IMR-90 (cell line): ENCODE data around the gene ZNF677. TPM values are rescaled to one million over a fixed set of nuclear protein-coding genes. Genes with fewer than 3 reads are reported as not detected.

ENCODE experiments used
- ATAC-seq: fragments of 200-7000 bp; cut with Tn5 transposase; 2 replicates; pipeline ENCODE4 v1.9.1; 2020; ENCODE audit warnings: low read depth, mild to moderate bottlenecking, moderate library complexity
- BruUV-seq: library from RNA; stranded (reverse); fragments of 400-500 nt; replicated peaks from 2 replicates; lab custom pipeline; 2021; lab: Mats Ljungman, UMichigan
- CTCF ChIA-PET: fragments of 300-600 bp; formaldehyde crosslinking; extraction: SDS; loops from one replicate; lab custom pipeline; 2021; ENCODE audit warnings: antibody characterized with exemption; lab: Yijun Ruan, JAX
- POLR2A ChIA-PET: fragments of 300-600 bp; sonication (Branson Sonifier 250); formaldehyde crosslinking; loops from one replicate; lab custom pipeline; 2022; ENCODE audit warnings: antibody characterized with exemption; ENCODE audit not compliant: unreplicated experiment; lab: Charles Lee
- DNase-seq: peaks from one replicate; pipeline ENCODE4 v3.0.0; 2013
- H2AFZ ChIP-seq: replicated peaks from 2 replicates; pipeline ENCODE3; 2013; ENCODE audit warnings: low read length, mild to moderate bottlenecking; ENCODE audit not compliant: poor library complexity
- H2AK5ac ChIP-seq: 2 replicates; pipeline ENCODE4 v1.6.1; 2013; ENCODE audit warnings: low read depth, low read length, inconsistent platforms
- H2AK9ac ChIP-seq: replicated peaks from 2 replicates; pipeline ENCODE3; 2013; ENCODE audit warnings: mild to moderate bottlenecking, low read depth, low read length, moderate library complexity; ENCODE audit not compliant: poor library complexity
- H2BK120ac ChIP-seq: 2 replicates; pipeline ENCODE4 v1.6.1; 2013; ENCODE audit warnings: low read depth, low read length, inconsistent platforms
- H2BK15ac ChIP-seq: 3 replicates; pipeline ENCODE4 v1.6.1; 2013; ENCODE audit warnings: low read depth, low read length, inconsistent platforms
- H2BK20ac ChIP-seq: 2 replicates; pipeline ENCODE4 v1.6.1; 2013; ENCODE audit warnings: low read depth, mild to moderate bottlenecking, inconsistent platforms, low read length, moderate library complexity
- H2BK5ac ChIP-seq: 2 replicates; pipeline ENCODE4 v1.6.1; 2013; ENCODE audit warnings: mild to moderate bottlenecking, low read depth, low read length, inconsistent platforms; ENCODE audit not compliant: poor library complexity, severe bottlenecking
- H3K14ac ChIP-seq: replicated peaks from 2 replicates; pipeline ENCODE4 v1.6.1; 2013; ENCODE audit warnings: low read depth, low read length, inconsistent platforms
- H3K18ac ChIP-seq: 2 replicates; pipeline ENCODE4 v1.6.1; 2013; ENCODE audit warnings: low read depth, low read length, control low read depth
- H3K23ac ChIP-seq: 2 replicates; pipeline ENCODE4 v1.6.1; 2013; ENCODE audit warnings: low read depth, low read length, inconsistent platforms
- H3K27ac ChIP-seq: 2 replicates; pipeline ENCODE4 v1.5.1; 2013; ENCODE audit warnings: mild to moderate bottlenecking, control low read depth, low read length; ENCODE audit not compliant: insufficient read depth
- H3K27me3 ChIP-seq: 2 replicates; pipeline ENCODE4 v1.6.1; 2013; ENCODE audit warnings: low read length; ENCODE audit not compliant: control insufficient read depth, insufficient read depth
- H3K36me3 ChIP-seq: 2 replicates; pipeline ENCODE4 v1.6.1; 2013; ENCODE audit warnings: low read length, mixed read lengths; ENCODE audit not compliant: control insufficient read depth, insufficient read depth
- H3K4ac ChIP-seq: 2 replicates; pipeline ENCODE4 v1.6.1; 2013; ENCODE audit warnings: low read depth, low read length, inconsistent platforms
- H3K4me1 ChIP-seq: 2 replicates; pipeline ENCODE4 v1.6.1; 2013; ENCODE audit warnings: low read length, mixed read lengths; ENCODE audit not compliant: control insufficient read depth, insufficient read depth
- H3K4me2 ChIP-seq: 2 replicates; pipeline ENCODE4 v1.6.1; 2013; ENCODE audit warnings: low read depth, mild to moderate bottlenecking, control low read depth, low read length, moderate library complexity
- H3K4me3 ChIP-seq: 2 replicates; pipeline ENCODE4 v1.5.1; 2013; ENCODE audit warnings: low read depth, mild to moderate bottlenecking, control low read depth, low read length, moderate library complexity; ENCODE audit not compliant: insufficient read depth
- H3K56ac ChIP-seq: 2 replicates; pipeline ENCODE4 v1.6.1; 2013; ENCODE audit warnings: low read length, inconsistent platforms; ENCODE audit not compliant: insufficient read depth; ENCODE audit errors: extremely low read depth
- H3K79me1 ChIP-seq, 2 experiments: 2 replicates each; pipeline ENCODE4 v1.6.1; 2013; ENCODE audit warnings: low read length in 2 of 2, inconsistent platforms in 1 of 2, low read depth in 1 of 2
- H3K9ac ChIP-seq: 2 replicates; pipeline ENCODE4 v1.6.1; 2013; ENCODE audit warnings: low read depth, low read length, control low read depth
- H3K9me1 ChIP-seq: 2 replicates; pipeline ENCODE4 v1.6.1; 2013; ENCODE audit warnings: low read length, inconsistent platforms; ENCODE audit not compliant: insufficient read depth
- H3K9me3 ChIP-seq: 2 replicates; pipeline ENCODE4 v1.6.1; 2013; ENCODE audit warnings: low read length; ENCODE audit not compliant: control insufficient read depth, insufficient read depth
- H4K20me1 ChIP-seq: 2 replicates; pipeline ENCODE4 v1.6.1; 2013; ENCODE audit warnings: low read length, inconsistent platforms; ENCODE audit not compliant: insufficient read depth
- H4K5ac ChIP-seq: 2 replicates; pipeline ENCODE4 v1.6.1; 2013; ENCODE audit warnings: mild to moderate bottlenecking, low read depth, low read length, control low read depth
- H4K8ac ChIP-seq, 2 experiments: 2 replicates each; pipeline ENCODE4 v1.6.1; 2013; ENCODE audit warnings: low read depth in 2 of 2, low read length in 2 of 2, control low read depth in 1 of 2, inconsistent platforms in 1 of 2
- H4K91ac ChIP-seq: 2 replicates; pipeline ENCODE4 v1.6.1; 2013; ENCODE audit warnings: low read depth, low read length, inconsistent platforms; ENCODE audit not compliant: insufficient read depth
- RAD21 ChIP-seq: IDR thresholded peaks from 2 replicates; pipeline ENCODE4 v1.6.1; 2012; ENCODE audit warnings: low read length, improper control_type of control experiment
- WGBS, 2 experiments: methylation state at CpG; one replicate each; pipeline versions ENCODE4 v1.1.5 to v1.1.7; 2013; ENCODE audit warnings: missing lambda C conversion rate in 2 of 2; ENCODE audit not compliant: insufficient read length in 1 of 2; ENCODE audit errors: extremely low coverage in 2 of 2; 5-methylcytosine and 5-hydroxymethylcytosine counted together
- dilution Hi-C: fragments of 300-500 bp; cut with HindIII; formaldehyde crosslinking; loops from one replicate; pipeline ENCODE4 v1.14.3; 2018; ENCODE audit warnings: low sequenced_read_pairs; ENCODE audit not compliant: unreplicated experiment
- in situ Hi-C: fragments of 300-500 bp; cut with MboI; formaldehyde crosslinking; loops from 3 replicates; pipeline ENCODE4 v1.14.3; 2019; ENCODE audit warnings: low sequenced_read_pairs, inconsistent platforms, mixed read lengths
- intact Hi-C: fragments of 100-400 bp; cut with micrococcal nuclease; formaldehyde crosslinking; loops from 2 replicates; pipeline ENCODE4 v1.10.0; 2022
- polyA plus RNA-seq, 3 experiments: library from polyadenylated mRNA; depleted of rRNA; stranded (reverse); fragments of >200 nt; gene quantifications; 2 replicates each; pipeline ENCODE4 v1.2.3, GENCODE V29; 2012; ENCODE audit warnings: low replicate concordance in 1 of 3
- total RNA-seq: library from RNA; depleted of rRNA; stranded (reverse); fragments of >200 nt; gene quantifications from 2 replicates; pipeline ENCODE4 v1.2.3, GENCODE V29; 2012

The ZNF677 gene
- total and polyA plus RNA-seq, 2 of the 4 experiments (the other 2 are of a cell fraction): 6.8 to 7.0 TPM

GRCh38 chr19:53290758-53291549, 36.3 kb upstream of the ZNF677 start:
- in situ Hi-C loops: no loop called here
- no peak overlapping the region for H3K4me2 ChIP-seq
- no peak overlapping the region for H2AK9ac ChIP-seq
- ChIA-PET CTCF (no interaction called here), POLR2A (no interaction called here)
- H3K4me1 ChIP-seq: no peaks in the 10 kb centered on the region
- H3K23ac ChIP-seq: no peak overlapping the region
- intact Hi-C loops: no loop called here
- H4K5ac ChIP-seq: no peak overlapping the region
- no peak overlapping the region for H3K9ac ChIP-seq
- H3K18ac ChIP-seq: no peak overlapping the region
- H2BK15ac ChIP-seq: no peak overlapping the region
- no peak overlapping the region for H2AK5ac ChIP-seq
- H3K36me3 ChIP-seq: no peaks in the 10 kb centered on the region
- H3K79me1 ChIP-seq: no peaks in the 10 kb centered on the region
- H4K20me1 ChIP-seq: no peaks in the 10 kb centered on the region
- no peak overlapping the region for H3K4me3 ChIP-seq
- DNase-seq (no peak), ATAC-seq (no peak)
- H3K9me1 ChIP-seq: no peaks in the 10 kb centered on the region
- no peak overlapping the region for H3K4ac ChIP-seq
- dilution Hi-C loops: no loop called here
- no peak for TF ChIP-seq RAD21
- no peak overlapping the region for H2BK20ac ChIP-seq
- H2AFZ ChIP-seq: no peak overlapping the region
- H2BK120ac ChIP-seq: no peak overlapping the region
- no TSS peak for BruUV-seq
- peaks cover 26% of the 10 kb centered on the region for H3K9me3 ChIP-seq
- no peak overlapping the region for H4K91ac ChIP-seq
- H3K27ac ChIP-seq: no peak overlapping the region
- H4K8ac ChIP-seq: no peak overlapping the region
- no peaks in the 10 kb centered on the region for H3K27me3 ChIP-seq
- H3K14ac ChIP-seq: no peak overlapping the region
- 83% methylated on average over 33 of the region's 47 CpGs; no CpG with 5 or more reads in 1 of the 2 experiments for WGBS, 2 experiments
- no peak overlapping the region for H2BK5ac ChIP-seq
- no peak overlapping the region for H3K56ac ChIP-seq
